A549 treated with RU486 at 1 μM for 4 hours (cell line): ENCODE results near the gene CDC37. TPM values are rescaled to one million over a fixed set of nuclear protein-coding genes. Genes with fewer than 3 reads are reported as not detected.

Experiments
- total RNA-seq: library from RNA; stranded (reverse); fragments of 200-300 nt; extraction: Qiagen RNA extraction; gene quantifications from 5 replicates; pipeline ENCODE4 v1.2.3, GENCODE V29; 2022; ENCODE audit warnings: low read depth

Gene CDC37
- total RNA-seq, result 163 to 208 TPM (median 188 TPM) in 5 replicates

GRCh38 chr19:10403137-10404021 is at the start of gene CDC37:
CDC37 (minus strand) TSS chr19:10403542; CDS start chr19:10403479, 63 bp downstream.

GRCh38 chr19:10420444-10421239 is 17.3 kb upstream of the CDC37 start, which contains the start of gene PDE4A:
PDE4A (plus strand) TSS chr19:10420538; CDS start chr19:10420765, 227 bp downstream.

GRCh38 chr19:10380313-10381102 is 22.8 kb downstream of the CDC37 start, which contains the start of gene TYK2:
TYK2 (minus strand) TSS chr19:10380572; CDS start chr19:10378406, 2,166 bp downstream.

Other genes starting within 250 kb of the CDC37 start
- 51.3 to 66.7 TPM (median 64.7 TPM) in 5 replicates for gene DNMT1, start 208.6 kb downstream of the CDC37 start, total RNA-seq
- 0.96 to 1.2 TPM (median 1.2 TPM) in 5 replicates for gene S1PR2, start 172.2 kb downstream of the CDC37 start, total RNA-seq
- 59.0 to 78.7 TPM (median 77.4 TPM) in 5 replicates for gene MRPL4, start 151.3 kb downstream of the CDC37 start, total RNA-seq
- gene ICAM1, start 132.4 kb downstream of the CDC37 start, total RNA-seq, result 4.2 to 6.4 TPM (median 5.1 TPM) in 5 replicates
- gene ICAM4, start 116.6 kb downstream of the CDC37 start, total RNA-seq, result 0.10 to 0.12 TPM in 2 of 5 replicates, not detected in the others
- gene ICAM5, start 113.6 kb downstream of the CDC37 start, total RNA-seq, result 0.42 to 1.2 TPM (median 0.78 TPM) in 5 replicates
- 1.2 to 4.1 TPM (median 1.8 TPM) in 5 replicates for gene ZGLP1, start 93.7 kb downstream of the CDC37 start, total RNA-seq
- 22.1 to 41.4 TPM (median 33.1 TPM) in 5 replicates for gene FDX2, start 87.5 kb downstream of the CDC37 start, total RNA-seq
- gene RAVER1, start 70.0 kb downstream of the CDC37 start, total RNA-seq, result 19.7 to 31.8 TPM (median 26.2 TPM) in 5 replicates
- 6.5 to 11.4 TPM (median 8.8 TPM) in 5 replicates for gene ICAM3, start 63.9 kb downstream of the CDC37 start, total RNA-seq
- gene TYK2, start 23.0 kb downstream of the CDC37 start, total RNA-seq, result 25.9 to 44.4 TPM (median 43.3 TPM) in 5 replicates
- gene PDE4A, start 17.0 kb upstream of the CDC37 start, total RNA-seq, result 4.2 to 5.2 TPM (median 4.2 TPM) in 5 replicates
- 51.6 to 75.8 TPM (median 59.7 TPM) in 5 replicates for gene KEAP1, start 99.8 kb upstream of the CDC37 start, total RNA-seq
- 2.0 to 3.0 TPM (median 2.5 TPM) in 5 replicates for gene S1PR5, start 113.9 kb upstream of the CDC37 start, total RNA-seq
- gene ATG4D, start 140.4 kb upstream of the CDC37 start, total RNA-seq, result 16.7 to 24.8 TPM (median 20.3 TPM) in 5 replicates
- gene KRI1, start 162.5 kb upstream of the CDC37 start, total RNA-seq, result 16.5 to 19.6 TPM (median 18.3 TPM) in 5 replicates
- gene CDKN2D, start 165.4 kb upstream of the CDC37 start, total RNA-seq, result 4.2 to 6.2 TPM (median 5.3 TPM) in 5 replicates
- gene AP1M2, start 183.8 kb upstream of the CDC37 start, total RNA-seq, result 28.1 to 60.3 TPM (median 41.5 TPM) in 5 replicates
- gene SLC44A2, start 222.0 kb upstream of the CDC37 start, total RNA-seq, result 6.4 to 8.0 TPM (median 7.2 TPM) in 5 replicates